ENCODE data around the gene CEP250.
A peak's percentile ranks its signal among the peaks of the same experiment; 100 is the strongest.
"Not testable (repeated sequence)": the region's sequence is repeated elsewhere in the genome, so short reads cannot be mapped to it uniquely, and the experiment has no call there.

CEP250 gene

DNA sequence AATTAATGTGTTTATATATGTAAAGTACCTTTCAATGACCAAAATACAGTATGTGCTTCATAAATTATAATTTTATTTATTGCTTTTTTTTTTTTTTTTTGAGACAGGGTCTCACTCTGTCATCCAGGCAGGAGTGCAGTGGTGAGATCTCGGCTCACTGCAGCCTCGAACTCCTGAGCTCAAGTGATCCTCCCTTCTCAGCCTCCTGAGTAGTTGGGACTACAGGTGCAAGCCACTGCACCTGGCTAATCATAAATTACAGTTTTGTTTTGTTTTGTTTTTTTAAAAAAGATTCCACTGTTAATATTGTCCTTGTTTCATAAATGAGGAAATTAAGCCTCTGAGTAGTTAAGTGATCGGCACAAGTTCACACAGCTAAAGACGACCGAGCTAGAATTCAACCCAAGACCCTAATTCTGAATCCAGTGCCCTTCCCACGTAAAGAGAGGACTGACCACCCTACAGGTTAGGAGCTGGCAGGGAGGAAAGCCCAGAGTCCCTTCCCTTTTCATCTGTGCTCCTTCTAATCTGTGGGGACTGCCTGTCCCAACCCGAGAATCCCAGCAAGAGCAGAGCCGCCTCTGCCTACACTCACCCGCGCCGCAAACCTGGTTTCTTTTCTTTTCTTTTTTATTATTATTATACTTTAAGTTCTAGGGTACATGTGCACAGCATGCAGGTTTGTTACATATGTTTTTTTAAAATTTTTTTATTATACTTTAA is 8.9 kb upstream of the CEP250 start:
- H3K9me3 Mint-ChIP-seq: no peaks in the 10 kb centered on the region
- H3K27ac Mint-ChIP-seq: no peak overlapping the region
- DNase-seq: no peak

DNA sequence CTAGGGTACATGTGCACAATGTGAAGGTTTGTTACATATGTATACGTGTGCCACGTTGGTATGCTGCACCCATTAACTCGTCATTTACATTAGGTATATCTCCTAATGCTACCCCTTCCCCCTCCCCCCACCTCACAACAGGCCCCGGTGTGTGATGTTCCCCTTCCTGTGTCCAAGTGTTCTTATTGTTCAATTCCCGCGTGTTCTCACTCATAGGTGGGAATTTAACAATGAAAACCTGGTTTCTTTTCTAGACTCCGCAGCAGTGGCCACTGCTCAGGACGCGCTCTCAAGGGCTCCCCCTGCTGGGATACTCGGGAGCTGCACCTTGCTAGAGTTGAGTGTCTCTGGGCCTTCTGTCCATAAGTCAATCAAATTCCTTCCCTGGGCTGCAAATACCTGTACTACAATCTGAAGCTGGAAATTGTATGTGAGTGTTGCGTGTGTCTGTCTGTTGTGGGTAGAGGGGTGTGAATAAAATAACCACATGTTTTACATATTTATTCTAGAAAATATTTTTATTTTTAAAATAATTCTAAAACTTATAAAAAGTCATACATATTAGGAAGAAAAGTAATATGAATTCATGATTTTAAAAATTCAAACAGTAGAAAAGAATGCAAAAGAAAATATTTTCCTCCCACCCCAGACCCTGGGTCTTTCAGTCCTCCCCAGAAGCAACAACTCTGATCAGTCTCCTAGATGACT is 8.2 kb upstream of the CEP250 start:
- H3K27me3 Mint-ChIP-seq: peaks cover 1% of the 10 kb centered on the region
- ATAC-seq: peak; percentile 95
- H3K27ac Mint-ChIP-seq: peak overlapping the region; percentile 69
- H3K4me3 Mint-ChIP-seq: peak overlapping the region; percentile 82
- H3K4me1 Mint-ChIP-seq: peaks cover 3% of the 10 kb centered on the region
- no peaks in the 10 kb centered on the region for H3K9me3 Mint-ChIP-seq
- DNase-seq: peak; percentile 97
- H3K36me3 Mint-ChIP-seq (ENCODE audit: low read depth): no peaks in the 10 kb centered on the region

More for the DNA sequence above, 8.9 kb upstream of the CEP250 start:
- Mint-ChIP-seq H3K4me1 (peaks cover 3% of the 10 kb centered on the region), H3K27me3 (peaks cover 1% of the 10 kb centered on the region), H3K36me3 (ENCODE audit: low read depth) (no peaks in the 10 kb centered on the region), H3K4me3 (peak overlapping the region; percentile 82)
- ATAC-seq: no peak

- H3K27me3 Mint-ChIP-seq: no peaks in the 10 kb centered on the region
- no peak for ATAC-seq
- no peaks in the 10 kb centered on the region for H3K9me3 Mint-ChIP-seq
- H3K4me3 Mint-ChIP-seq: no peak overlapping the region
- H3K4me1 Mint-ChIP-seq: peaks cover 7% of the 10 kb centered on the region
- no peak for DNase-seq
- no peaks in the 10 kb centered on the region for H3K36me3 Mint-ChIP-seq (ENCODE audit: low read depth)
- H3K27ac Mint-ChIP-seq: no peak overlapping the region
Measured at GRCh38 chr20:35448788-35449373, 6.5 kb upstream of the CEP250 start.

GRCh38 chr20:35449855-35450254 is 5.5 kb upstream of the CEP250 start:
- H3K27me3 Mint-ChIP-seq; H3K27ac Mint-ChIP-seq; ATAC-seq; H3K4me3 Mint-ChIP-seq; DNase-seq; H3K9me3 Mint-ChIP-seq; H3K36me3 Mint-ChIP-seq (ENCODE audit: low read depth): not testable (repeated sequence)
- peaks cover 13% of the 10 kb centered on the region for H3K4me1 Mint-ChIP-seq

DNA sequence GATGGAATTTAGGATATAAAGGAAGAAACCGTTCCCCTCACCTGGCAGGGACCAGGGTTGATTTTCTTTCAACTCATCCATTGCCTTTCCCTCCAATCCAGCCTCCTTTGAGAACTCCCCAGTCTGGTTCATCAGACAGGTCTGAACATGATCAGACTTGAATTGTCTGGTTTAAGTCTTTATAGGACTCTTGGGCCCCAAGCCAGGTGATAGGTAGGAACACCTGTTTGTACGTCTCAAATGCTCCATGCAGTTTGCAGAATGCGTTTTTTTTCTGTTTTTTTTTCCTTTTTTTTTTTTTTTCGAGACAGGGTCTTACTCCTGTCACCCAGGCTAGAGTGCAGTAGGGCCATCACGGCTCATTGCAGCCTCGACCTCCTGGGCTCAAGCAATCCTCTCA is 4.1 kb upstream of the CEP250 start:
- H3K27me3 Mint-ChIP-seq: no peaks in the 10 kb centered on the region
- H3K36me3 Mint-ChIP-seq (ENCODE audit: low read depth): no peaks in the 10 kb centered on the region
- H3K9me3 Mint-ChIP-seq: no peaks in the 10 kb centered on the region
- no peak overlapping the region for H3K27ac Mint-ChIP-seq
- H3K4me3 Mint-ChIP-seq: no peak overlapping the region
- ATAC-seq (no peak), DNase-seq (no peak)
- H3K4me1 Mint-ChIP-seq: peaks cover 19% of the 10 kb centered on the region

DNA sequence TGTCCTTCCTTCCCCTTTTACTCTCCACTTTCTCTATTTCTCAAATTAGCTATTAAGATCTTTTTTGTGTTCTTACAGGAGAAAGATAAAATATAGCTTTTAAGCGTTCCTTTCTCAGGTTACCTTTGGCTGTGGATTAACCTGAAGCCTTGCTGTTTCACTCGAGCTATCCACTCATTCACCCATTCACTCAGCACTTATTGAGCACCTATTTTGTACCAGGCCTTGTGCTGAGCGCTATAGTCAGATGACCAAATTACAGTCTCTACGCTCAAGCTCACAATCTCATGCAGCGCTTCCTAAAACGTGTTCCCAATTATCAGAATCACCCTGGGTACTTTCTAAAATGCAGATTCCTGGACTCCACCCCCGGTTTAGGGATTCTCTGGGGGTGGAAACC is 1.8 kb upstream of the CEP250 start:
- H3K4me3 Mint-ChIP-seq: peak overlapping the region; percentile 90

DNA sequence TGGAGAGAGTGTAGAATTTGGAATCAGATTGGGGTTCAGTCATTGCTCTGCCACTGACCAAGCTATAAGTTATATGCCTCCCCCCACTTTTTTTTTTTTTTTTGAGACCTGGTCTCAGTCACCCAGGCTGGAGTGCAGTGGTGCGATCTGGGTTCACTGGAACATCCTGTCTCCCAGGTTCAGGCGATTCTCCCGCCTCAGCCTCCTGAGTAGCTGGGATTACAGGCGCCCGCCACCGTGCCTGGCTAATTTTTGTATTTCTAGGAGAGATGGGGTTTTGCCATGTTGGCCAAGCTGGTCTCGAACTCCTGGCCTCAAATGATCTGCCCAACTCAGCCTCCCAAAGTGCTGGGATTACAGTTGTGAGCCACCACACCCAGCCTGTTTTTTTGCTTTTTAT is 1.3 kb downstream of the CEP250 start:
- Mint-ChIP-seq H3K4me1 (peaks cover 31% of the 10 kb centered on the region), H3K4me3 (peak overlapping the region; percentile 90)
- not testable (repeated sequence) for H3K27me3 Mint-ChIP-seq; ATAC-seq; H3K27ac Mint-ChIP-seq; H3K9me3 Mint-ChIP-seq; DNase-seq; H3K36me3 Mint-ChIP-seq (ENCODE audit: low read depth)

More for the DNA sequence above, 1.8 kb upstream of the CEP250 start:
- peaks cover 31% of the 10 kb centered on the region for H3K4me1 Mint-ChIP-seq
- H3K27ac Mint-ChIP-seq: peak overlapping the region; percentile 32
- ATAC-seq (no peak), DNase-seq (no peak)
- H3K9me3 Mint-ChIP-seq: no peaks in the 10 kb centered on the region
- H3K36me3 Mint-ChIP-seq (ENCODE audit: low read depth): no peaks in the 10 kb centered on the region
- H3K27me3 Mint-ChIP-seq: no peaks in the 10 kb centered on the region

- not testable (repeated sequence) for H3K4me3 Mint-ChIP-seq; DNase-seq; H3K9me3 Mint-ChIP-seq; H3K27me3 Mint-ChIP-seq; ATAC-seq; H3K36me3 Mint-ChIP-seq (ENCODE audit: low read depth)
- H3K27ac Mint-ChIP-seq: peak overlapping the region; percentile 61
- H3K4me1 Mint-ChIP-seq: peaks cover 31% of the 10 kb centered on the region
Measured at GRCh38 chr20:35457539-35457938, 2.1 kb downstream of the CEP250 start.

DNA sequence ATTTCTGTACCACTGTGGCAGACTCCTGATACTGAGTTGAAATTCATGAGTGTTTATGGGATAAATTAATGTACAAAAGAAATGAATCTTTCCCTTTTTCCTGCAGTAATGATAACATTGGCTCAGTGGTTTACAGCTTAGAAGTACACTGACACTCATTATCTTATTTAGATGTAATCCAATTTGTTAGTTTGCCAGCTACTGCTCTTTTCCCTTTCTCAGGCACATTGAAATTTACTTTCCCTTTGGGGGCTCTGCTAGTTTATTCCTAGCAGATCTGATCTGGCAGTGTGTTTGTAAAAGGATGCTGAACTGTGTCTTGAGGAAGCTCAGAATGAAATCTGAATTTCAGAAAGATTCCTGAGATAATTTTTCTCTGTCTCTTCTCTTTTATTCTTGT is 3.0 kb downstream of the CEP250 start:
- peaks cover 7% of the 10 kb centered on the region for H3K36me3 Mint-ChIP-seq (ENCODE audit: low read depth)
- H3K4me1 Mint-ChIP-seq: peaks cover 31% of the 10 kb centered on the region
- ATAC-seq: no peak
- no peaks in the 10 kb centered on the region for H3K27me3 Mint-ChIP-seq
- DNase-seq: no peak
- no peaks in the 10 kb centered on the region for H3K9me3 Mint-ChIP-seq
- H3K27ac Mint-ChIP-seq: no peak overlapping the region
- H3K4me3 Mint-ChIP-seq: no peak overlapping the region

DNA sequence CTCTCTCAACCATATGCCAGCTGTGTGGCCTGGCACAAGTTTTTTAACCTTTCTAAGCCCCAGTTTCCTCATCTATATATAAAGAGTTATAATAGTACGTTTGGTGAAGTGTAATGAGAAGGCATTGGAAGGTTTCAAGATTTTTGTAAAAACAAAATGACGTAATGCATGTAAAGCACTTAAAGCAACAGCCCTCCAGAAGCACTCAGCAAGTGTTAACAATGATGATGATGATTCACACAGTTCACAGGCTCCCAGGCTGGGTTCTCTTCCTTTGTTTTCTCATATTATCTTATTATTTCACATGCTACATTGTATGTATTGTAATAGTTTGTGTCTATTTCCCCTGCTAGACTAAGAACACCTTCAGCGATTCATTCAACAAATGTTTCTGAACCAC is 6.2 kb downstream of the CEP250 start:
- ATAC-seq (no peak), DNase-seq (no peak)
- Mint-ChIP-seq H3K36me3 (ENCODE audit: low read depth) (peaks cover 7% of the 10 kb centered on the region), H3K27me3 (no peaks in the 10 kb centered on the region), H3K9me3 (no peaks in the 10 kb centered on the region), H3K4me3 (no peak overlapping the region), H3K4me1 (peaks cover 11% of the 10 kb centered on the region), H3K27ac (no peak overlapping the region)

DNA sequence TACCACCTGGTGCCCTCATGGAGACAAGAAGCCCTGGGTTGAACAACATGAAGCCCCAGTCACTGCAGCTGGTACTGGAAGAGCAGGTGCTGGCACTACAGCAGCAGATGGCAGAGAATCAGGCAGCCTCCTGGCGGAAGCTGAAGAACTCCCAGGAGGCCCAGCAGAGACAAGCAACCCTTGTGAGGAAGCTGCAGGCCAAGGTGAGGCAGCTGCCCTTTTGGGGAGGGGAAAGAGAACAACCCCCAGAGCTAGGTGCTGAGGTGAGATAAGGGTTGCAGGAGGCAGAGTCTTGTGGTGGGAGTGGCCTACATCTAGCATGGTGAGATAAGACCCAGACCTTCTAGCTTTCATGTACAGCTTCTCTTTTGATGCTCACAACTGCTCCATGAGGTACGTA is 7.0 kb downstream of the CEP250 start:
- Mint-ChIP-seq H3K36me3 (ENCODE audit: low read depth) (peaks cover 10% of the 10 kb centered on the region), H3K27me3 (no peaks in the 10 kb centered on the region), H3K4me3 (no peak overlapping the region), H3K27ac (no peak overlapping the region), H3K4me1 (peaks cover 6% of the 10 kb centered on the region), H3K9me3 (no peaks in the 10 kb centered on the region)
- DNase-seq (no peak), ATAC-seq (no peak)

DNA sequence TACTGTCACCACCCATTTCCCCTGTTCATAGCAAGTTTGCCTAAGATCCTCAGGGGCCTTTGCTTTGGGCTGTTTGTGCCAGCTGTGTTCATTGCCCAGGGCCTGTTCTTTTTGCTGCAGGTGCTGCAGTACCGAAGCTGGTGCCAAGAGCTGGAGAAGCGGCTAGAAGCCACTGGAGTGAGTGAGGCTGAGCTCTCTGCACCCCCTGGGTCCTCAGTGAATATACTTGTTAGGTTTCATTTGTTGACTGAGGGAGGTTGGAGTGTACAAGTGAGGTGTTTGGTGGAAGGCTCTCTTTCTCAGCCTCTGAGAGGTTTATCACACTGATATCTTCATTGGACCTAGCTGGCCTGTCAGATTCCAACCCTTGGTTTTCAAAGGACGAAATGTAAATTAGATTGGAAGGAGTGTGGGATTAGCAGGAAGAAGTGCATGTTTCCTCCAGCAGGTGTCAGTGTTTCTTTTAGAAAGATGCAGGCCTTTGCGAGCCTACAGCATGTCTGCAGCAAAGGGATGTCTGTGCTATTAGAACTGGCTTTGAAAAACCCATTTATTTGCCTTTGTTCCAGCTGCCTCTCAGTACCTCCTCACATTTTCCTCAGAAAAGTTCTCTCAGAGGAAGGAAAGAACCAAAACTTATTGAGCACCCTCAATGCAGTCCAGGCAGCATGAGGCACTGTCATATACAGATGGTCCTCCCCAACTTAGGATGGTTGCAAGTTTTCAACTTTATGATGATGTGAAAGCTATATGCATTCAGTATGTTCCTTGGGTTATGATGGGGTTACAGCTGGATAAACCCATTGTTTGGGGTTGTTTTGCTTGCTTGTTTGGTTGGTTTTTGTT is 8.3 kb downstream of the CEP250 start:
- H3K4me3 Mint-ChIP-seq: no peak overlapping the region
- DNase-seq: peak; percentile 52
- H3K27me3 Mint-ChIP-seq: no peaks in the 10 kb centered on the region
- no peaks in the 10 kb centered on the region for H3K4me1 Mint-ChIP-seq
- no peak overlapping the region for H3K27ac Mint-ChIP-seq
- no peaks in the 10 kb centered on the region for H3K9me3 Mint-ChIP-seq
- H3K36me3 Mint-ChIP-seq (ENCODE audit: low read depth): peaks cover 12% of the 10 kb centered on the region
- peak; percentile 72 for ATAC-seq

DNA sequence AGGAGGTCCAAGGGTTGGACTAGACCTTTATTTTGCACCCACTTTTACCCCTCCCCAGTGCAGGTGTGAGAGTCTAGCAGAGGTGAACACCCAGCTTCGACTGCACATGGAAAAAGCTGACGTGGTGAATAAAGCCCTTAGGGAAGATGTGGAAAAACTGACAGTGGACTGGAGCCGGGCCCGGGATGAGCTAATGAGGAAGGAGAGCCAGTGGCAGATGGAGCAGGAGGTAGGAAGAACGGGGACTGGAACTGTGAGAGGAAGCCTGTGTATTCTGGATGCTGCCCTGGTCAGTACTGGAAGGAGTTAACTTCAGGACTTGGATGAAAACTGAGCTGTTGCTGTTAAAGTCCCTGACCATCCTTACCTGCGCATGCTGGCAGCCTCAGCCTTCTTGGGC is 10.6 kb downstream of the CEP250 start:
- Mint-ChIP-seq H3K4me3 (no peak overlapping the region), H3K36me3 (ENCODE audit: low read depth) (peaks cover 12% of the 10 kb centered on the region), H3K4me1 (no peaks in the 10 kb centered on the region), H3K27ac (no peak overlapping the region), H3K9me3 (no peaks in the 10 kb centered on the region), H3K27me3 (no peaks in the 10 kb centered on the region)
- no peak for DNase-seq
- ATAC-seq: no peak

DNA sequence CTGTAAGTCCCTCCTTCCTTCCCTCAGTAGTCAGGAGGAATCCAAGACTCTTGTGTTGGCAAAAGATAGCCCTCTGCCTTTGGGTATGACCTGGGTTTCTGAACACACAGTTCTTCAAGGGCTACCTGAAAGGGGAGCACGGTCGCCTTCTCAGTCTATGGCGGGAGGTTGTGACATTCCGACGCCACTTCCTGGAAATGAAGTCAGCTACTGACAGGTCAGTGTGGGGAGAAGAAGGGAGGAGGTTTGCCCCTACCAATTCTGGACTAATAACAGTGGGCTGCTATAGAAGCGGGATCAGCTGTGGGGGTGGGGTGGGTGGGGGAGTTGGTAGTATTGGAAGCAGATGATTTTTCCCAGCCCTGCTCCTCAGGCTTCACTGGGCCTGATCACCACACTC is 11.5 kb downstream of the CEP250 start:
- Mint-ChIP-seq H3K36me3 (ENCODE audit: low read depth) (peaks cover 11% of the 10 kb centered on the region), H3K27me3 (no peaks in the 10 kb centered on the region), H3K4me1 (no peaks in the 10 kb centered on the region), H3K4me3 (no peak overlapping the region), H3K9me3 (no peaks in the 10 kb centered on the region), H3K27ac (no peak overlapping the region)
- no peak for DNase-seq
- ATAC-seq: no peak
